SU-DHL-6 (cell line): ENCODE results near the gene KIF1C.

Experiments used
- CTCF ChIP-seq: fragments of 200-600 bp; sonication (generic); IDR thresholded peaks from one replicate; pipeline ENCODE4 v1.5.1; 2017; ENCODE audit warnings: antibody characterized with exemption, mild to moderate bottlenecking, low read length, moderate library complexity; ENCODE audit not compliant: insufficient read depth, poor library complexity, severe bottlenecking
- EZH2phosphoT487 ChIP-seq: fragments of 200-600 bp; sonication (generic), shearing (Covaris generic); conservative IDR thresholded peaks from 2 replicates; pipeline ENCODE4 v1.6.1; 2018; ENCODE audit warnings: mild to moderate bottlenecking, antibody characterized with exemption, low read length, moderate library complexity, mixed read lengths

GRCh38 chr17:4959261-4959965, 38.3 kb upstream of the KIF1C start:
- TF ChIP-seq CTCF (no peak), EZH2phosphoT487 (no peak)
